ENCODE measurements around the gene AVEN.

Gene AVEN

DNA sequence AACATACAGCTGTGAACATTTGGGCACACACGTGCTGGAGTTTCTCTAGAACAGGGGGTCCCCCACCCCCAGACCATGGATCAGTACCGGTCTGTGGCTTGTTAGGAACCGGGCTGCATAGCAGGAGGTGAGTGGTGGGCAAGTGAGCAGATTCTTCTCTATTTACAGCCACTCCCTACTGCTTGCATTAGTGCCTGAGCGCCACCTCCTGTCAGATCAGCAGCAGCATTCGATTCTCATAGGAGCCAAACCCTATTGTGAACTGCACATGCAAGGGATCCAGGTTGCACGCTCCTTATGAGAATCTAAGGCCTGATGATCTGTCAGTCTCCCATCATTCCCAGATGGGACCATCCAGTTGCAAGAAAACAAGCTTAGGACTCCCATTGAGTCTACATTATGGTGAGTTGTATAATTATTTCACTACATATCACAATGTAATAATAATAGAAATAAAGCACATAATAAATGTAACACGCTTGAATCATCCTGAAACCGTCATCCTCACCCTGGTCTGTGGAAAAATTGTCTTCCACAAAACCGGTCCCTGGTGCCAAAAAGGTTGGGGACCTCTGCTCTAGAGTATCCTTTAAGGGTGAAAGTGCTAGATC lies 44.9 kb downstream of the AVEN start:
- H3K9me3 ChIP-seq, result no peaks in the 10 kb centered on the region
- no peaks in the 10 kb centered on the region for H3K4me1 ChIP-seq
- no peaks in the 10 kb centered on the region for H3K27me3 ChIP-seq
- no peak for DNase-seq
- peaks cover 0 to 5% (median 0%) of the 10 kb centered on the region in 3 donors for H3K36me3 ChIP-seq
- intact Hi-C loops (cut with DNase I; ENCODE audit: low total_unique reads), result no loop called here
- no peak overlapping the region for H3K27ac ChIP-seq
- TF ChIP-seq, protein P1, sequence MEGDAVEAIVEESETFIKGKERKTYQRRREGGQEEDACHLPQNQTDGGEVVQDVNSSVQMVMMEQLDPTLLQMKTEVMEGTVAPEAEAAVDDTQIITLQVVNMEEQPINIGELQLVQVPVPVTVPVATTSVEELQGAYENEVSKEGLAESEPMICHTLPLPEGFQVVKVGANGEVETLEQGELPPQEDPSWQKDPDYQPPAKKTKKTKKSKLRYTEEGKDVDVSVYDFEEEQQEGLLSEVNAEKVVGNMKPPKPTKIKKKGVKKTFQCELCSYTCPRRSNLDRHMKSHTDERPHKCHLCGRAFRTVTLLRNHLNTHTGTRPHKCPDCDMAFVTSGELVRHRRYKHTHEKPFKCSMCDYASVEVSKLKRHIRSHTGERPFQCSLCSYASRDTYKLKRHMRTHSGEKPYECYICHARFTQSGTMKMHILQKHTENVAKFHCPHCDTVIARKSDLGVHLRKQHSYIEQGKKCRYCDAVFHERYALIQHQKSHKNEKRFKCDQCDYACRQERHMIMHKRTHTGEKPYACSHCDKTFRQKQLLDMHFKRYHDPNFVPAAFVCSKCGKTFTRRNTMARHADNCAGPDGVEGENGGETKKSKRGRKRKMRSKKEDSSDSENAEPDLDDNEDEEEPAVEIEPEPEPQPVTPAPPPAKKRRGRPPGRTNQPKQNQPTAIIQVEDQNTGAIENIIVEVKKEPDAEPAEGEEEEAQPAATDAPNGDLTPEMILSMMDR (IDR thresholded peaks at IDR 0.05), result no peak
- no peak overlapping the region for H3K4me3 ChIP-seq

DNA sequence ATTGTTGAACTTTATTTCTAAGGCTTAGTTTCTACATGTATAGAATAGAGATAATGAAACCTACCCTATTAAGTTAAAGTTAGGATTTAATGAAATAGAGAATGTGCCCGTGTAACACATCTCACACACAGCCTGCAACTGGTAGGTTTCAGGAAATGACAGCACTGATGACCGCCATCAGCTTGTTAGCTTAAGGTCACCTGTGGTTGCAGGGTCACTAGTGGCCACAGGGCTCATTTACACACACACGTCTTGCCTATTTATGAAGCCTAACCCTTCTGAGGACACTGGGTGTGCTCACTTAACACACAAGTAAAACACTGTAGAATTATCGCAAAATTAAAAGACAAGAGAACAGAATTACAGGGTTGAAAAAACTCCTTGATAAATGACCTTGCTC lies 50.6 kb downstream of the AVEN start:
- Histone ChIP-seq H3K4me3 (no peak overlapping the region), H3K27ac (no peak overlapping the region), H3K4me1 (peaks cover 0 to 11% (median 2%) of the 10 kb centered on the region in 4 donors), H3K9me3 (no peaks in the 10 kb centered on the region), H3K36me3 (no peaks in the 10 kb centered on the region), H3K27me3 (no peaks in the 10 kb centered on the region)
- DNase-seq, result no peak
- TF ChIP-seq, protein P1 (IDR thresholded peaks at IDR 0.05), result no peak
- intact Hi-C loops (cut with DNase I; ENCODE audit: low total_unique reads), result no loop called here

DNA sequence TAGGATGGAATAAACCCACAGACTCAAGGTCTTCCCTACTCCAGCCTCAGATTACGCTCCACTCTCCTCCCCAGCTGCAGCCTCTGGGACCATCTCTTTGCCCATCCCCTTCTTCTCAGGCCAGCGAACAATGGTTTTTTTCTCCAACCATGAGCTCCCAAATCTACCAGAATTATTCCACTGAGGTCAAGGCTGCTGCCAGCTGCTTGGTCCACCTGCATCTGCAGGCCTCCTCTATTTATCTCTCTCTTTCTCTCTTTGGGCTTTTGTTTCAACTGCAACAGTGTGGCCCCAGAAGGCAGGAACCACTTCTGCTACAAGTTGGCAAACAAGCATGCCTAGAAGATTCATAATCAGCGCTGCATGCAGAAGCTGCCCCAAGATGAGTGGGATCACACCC lies 51.6 kb downstream of the AVEN start:
- intact Hi-C loops (cut with DNase I; ENCODE audit: low total_unique reads), result no loop called here
- DNase-seq, result no peak
- TF ChIP-seq, protein P1 (IDR thresholded peaks at IDR 0.05), result no peak

DNA sequence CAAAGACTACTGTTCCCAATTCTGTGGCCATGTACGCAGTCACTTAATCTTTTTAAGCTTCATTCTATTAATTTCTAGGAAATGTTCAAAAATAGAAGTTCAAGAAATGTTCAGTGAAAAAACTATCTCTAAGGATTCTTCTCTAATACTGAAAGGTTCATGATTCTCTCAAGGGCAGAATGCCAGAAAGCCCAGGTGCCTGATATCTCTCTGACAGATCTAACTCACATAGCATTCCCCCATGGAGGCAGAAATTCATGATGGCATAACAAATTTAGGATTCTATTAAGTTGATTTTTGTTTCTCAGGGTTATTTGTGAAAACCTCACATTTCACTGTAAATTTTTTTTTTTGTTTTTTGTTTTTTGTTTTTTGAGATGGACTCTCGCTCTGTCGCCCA lies 53.3 kb downstream of the AVEN start:
- Histone ChIP-seq H3K27me3 (no peaks in the 10 kb centered on the region), H3K9me3 (no peaks in the 10 kb centered on the region), H3K36me3 (no peaks in the 10 kb centered on the region), H3K27ac (no peak overlapping the region), H3K4me1 (peaks cover 0 to 22% (median 2%) of the 10 kb centered on the region in 4 donors), H3K4me3 (no peak overlapping the region)
- intact Hi-C loops (cut with DNase I; ENCODE audit: low total_unique reads), result no loop called here
- TF ChIP-seq, protein P1 (IDR thresholded peaks at IDR 0.05), result no peak
- DNase-seq, result no peak

More for the DNA sequence above, 51.6 kb downstream of the AVEN start:
- peaks cover 0 to 15% (median 2%) of the 10 kb centered on the region in 4 donors for H3K4me1 ChIP-seq
- no peaks in the 10 kb centered on the region for H3K27me3 ChIP-seq
- H3K9me3 ChIP-seq, result no peaks in the 10 kb centered on the region
- H3K27ac ChIP-seq, result no peak overlapping the region
- no peak overlapping the region for H3K4me3 ChIP-seq
- H3K36me3 ChIP-seq, result no peaks in the 10 kb centered on the region

DNA sequence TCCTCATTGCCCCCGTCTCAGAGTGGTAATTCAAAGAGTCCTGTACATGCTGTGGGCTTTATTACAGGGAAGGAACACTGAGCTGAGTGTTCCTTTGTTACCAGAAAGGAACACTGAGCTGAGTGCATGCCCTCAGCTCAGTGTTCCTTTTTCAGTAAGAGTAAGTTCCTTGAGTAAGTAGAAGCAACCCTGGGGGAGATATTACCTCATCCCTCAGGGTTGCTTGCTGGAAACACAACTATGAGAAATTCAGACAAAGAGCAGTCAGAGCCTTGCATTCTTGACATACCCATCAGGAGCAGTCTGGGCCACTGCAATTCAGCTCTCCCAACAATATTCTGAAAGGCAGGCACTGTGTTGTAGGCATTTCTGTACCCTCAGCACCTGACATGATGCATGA lies 53.7 kb downstream of the AVEN start:
- Histone ChIP-seq H3K4me1 (peaks cover 0 to 27% (median 2%) of the 10 kb centered on the region in 4 donors), H3K36me3 (no peaks in the 10 kb centered on the region), H3K27ac (no peak overlapping the region), H3K9me3 (no peaks in the 10 kb centered on the region), H3K27me3 (no peaks in the 10 kb centered on the region), H3K4me3 (no peak overlapping the region)
- intact Hi-C loops (cut with DNase I; ENCODE audit: low total_unique reads), result no loop called here
- TF ChIP-seq, protein P1 (IDR thresholded peaks at IDR 0.05), result no peak
- no peak for DNase-seq

DNA sequence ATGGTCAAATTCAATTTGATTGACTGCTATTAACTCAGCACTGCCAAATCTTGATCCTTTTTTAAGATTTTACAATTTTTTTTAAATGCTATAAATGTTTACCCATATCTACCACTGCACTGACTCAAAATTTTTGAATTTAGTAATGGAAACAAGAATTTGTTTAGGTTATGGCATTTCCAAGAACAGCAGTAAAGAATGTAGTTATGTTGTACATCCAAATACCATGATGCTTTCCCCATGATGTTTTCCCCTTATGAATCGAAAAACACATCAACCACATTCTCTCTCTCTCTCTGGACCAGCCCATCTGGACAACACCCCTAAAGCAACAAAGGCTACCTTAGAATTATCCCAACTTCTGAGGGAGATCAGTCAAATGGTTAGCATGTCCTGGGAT lies 56.5 kb downstream of the AVEN start:
- Histone ChIP-seq H3K4me1 (peaks cover 0 to 31% (median 2%) of the 10 kb centered on the region in 4 donors), H3K27me3 (no peaks in the 10 kb centered on the region), H3K27ac (no peak overlapping the region), H3K4me3 (no peak overlapping the region), H3K9me3 (no peaks in the 10 kb centered on the region), H3K36me3 (no peaks in the 10 kb centered on the region)
- intact Hi-C loops (cut with DNase I; ENCODE audit: low total_unique reads), result no loop called here
- no peak for DNase-seq
- TF ChIP-seq, protein P1 (IDR thresholded peaks at IDR 0.05), result no peak

All from tibial artery (tissue), 4 donors.